SK-N-SH treated with all-trans-retinoic acid at 6 μM for 48 hours (cell line): ENCODE data around the gene GGNBP2.

ENCODE experiments used
- ATAC-seq: fragments of 200-7000 bp; cut with Tn5 transposase; 3 replicates; pipeline ENCODE4 v1.9.1; 2020; ENCODE audit warnings: mild to moderate bottlenecking, moderate library complexity
- BACH2 ChIP-seq: fragments of 250-450 bp; sonication (Bioruptor Pico); IDR thresholded peaks from 2 replicates; pipeline ENCODE4 v1.9.0; 2021; ENCODE audit warnings: mild to moderate bottlenecking, borderline replicate concordance
- CSDC2 ChIP-seq: fragments of 250-450 bp; sonication (Bioruptor Pico); IDR thresholded peaks from 2 replicates; pipeline ENCODE4 v1.5.0; 2020; ENCODE audit warnings: mild to moderate bottlenecking, moderate library complexity
- CSRNP3 ChIP-seq: fragments of 250-450 bp; sonication (Bioruptor Pico); IDR thresholded peaks from 2 replicates; pipeline ENCODE4 v1.5.1; 2021; ENCODE audit warnings: mild to moderate bottlenecking, moderate library complexity
- ESRRG ChIP-seq: fragments of 250-450 bp; sonication (Bioruptor Pico); IDR thresholded peaks from 2 replicates; pipeline ENCODE4 v1.6.1; 2021; ENCODE audit warnings: mild to moderate bottlenecking
- GLIS3 ChIP-seq: fragments of 250-450 bp; sonication (Bioruptor Pico); IDR thresholded peaks from 2 replicates; pipeline ENCODE4 v1.5.0; 2020; ENCODE audit warnings: mild to moderate bottlenecking, moderate library complexity
- ISL1 ChIP-seq: fragments of 250-450 bp; sonication (Bioruptor Pico); IDR thresholded peaks from 2 replicates; pipeline ENCODE4 v2.1.2; 2022; ENCODE audit warnings: mild to moderate bottlenecking, moderate library complexity
- OSR1 ChIP-seq: fragments of 250-450 bp; sonication (Bioruptor Pico); IDR thresholded peaks from 2 replicates; pipeline ENCODE4 v1.8.0; 2022; ENCODE audit warnings: moderate library complexity, mild to moderate bottlenecking, inconsistent platforms
- RARB ChIP-seq: fragments of 250-450 bp; sonication (Bioruptor Pico); IDR thresholded peaks from 2 replicates; pipeline ENCODE4 v1.8.0; 2021; ENCODE audit warnings: mild to moderate bottlenecking, moderate library complexity
- SNAI2 ChIP-seq: fragments of 250-450 bp; sonication (Bioruptor Pico); IDR thresholded peaks from 2 replicates; pipeline ENCODE4 v1.5.0; 2020; ENCODE audit warnings: mild to moderate bottlenecking, moderate library complexity
- TCF4 ChIP-seq: fragments of 250-450 bp; sonication (Bioruptor Pico); IDR thresholded peaks from 2 replicates; pipeline ENCODE4 v1.8.0; 2021; ENCODE audit warnings: mild to moderate bottlenecking, moderate library complexity, borderline replicate concordance
- TOX ChIP-seq: fragments of 250-450 bp; sonication (Bioruptor Pico); IDR thresholded peaks from 2 replicates; pipeline ENCODE4 v1.8.0; 2021; ENCODE audit warnings: mild to moderate bottlenecking, moderate library complexity, borderline replicate concordance
- TSHZ2 ChIP-seq: fragments of 250-450 bp; sonication (Bioruptor Pico); IDR thresholded peaks from 2 replicates; pipeline ENCODE4 v1.5.0; 2020; ENCODE audit warnings: mild to moderate bottlenecking, moderate library complexity
- ZC3H10 ChIP-seq: fragments of 250-450 bp; sonication (Bioruptor Pico); IDR thresholded peaks from 2 replicates; pipeline ENCODE4 v1.5.1; 2021; ENCODE audit warnings: mild to moderate bottlenecking, moderate library complexity
- ZFP3 ChIP-seq: fragments of 250-450 bp; sonication (Bioruptor Pico); IDR thresholded peaks from 2 replicates; pipeline ENCODE4 v1.5.0; 2020; ENCODE audit warnings: mild to moderate bottlenecking, moderate library complexity
- ZFP30 ChIP-seq: fragments of 450-650 bp; formaldehyde crosslinking; IDR thresholded peaks from 2 replicates; pipeline ENCODE4 v1.5.0; 2022; ENCODE audit warnings: mild to moderate bottlenecking, moderate library complexity
- ZNF565 ChIP-seq: fragments of 450-650 bp; formaldehyde crosslinking; conservative IDR thresholded peaks from 2 replicates; pipeline ENCODE4 v1.5.0; 2020; ENCODE audit warnings: low read depth, mild to moderate bottlenecking, moderate library complexity
- ZNF8 ChIP-seq: fragments of 450-650 bp; formaldehyde crosslinking; IDR thresholded peaks from 2 replicates; pipeline ENCODE4 v1.5.0; 2020; ENCODE audit warnings: mild to moderate bottlenecking, moderate library complexity
- TF ChIP-seq, protein P1 (sequence below): fragments of 250-450 bp; sonication (Bioruptor Pico); IDR thresholded peaks from 2 replicates; pipeline ENCODE4 v1.8.0; 2021; ENCODE audit warnings: low read depth, mild to moderate bottlenecking, moderate library complexity, borderline replicate concordance
- TF ChIP-seq, protein P2 (sequence below): fragments of 250-450 bp; sonication (Bioruptor Pico); IDR thresholded peaks from 2 replicates; pipeline ENCODE4 v1.8.0; 2020; ENCODE audit warnings: mild to moderate bottlenecking, moderate library complexity, borderline replicate concordance
- TF ChIP-seq, protein P3 (sequence below): fragments of 250-450 bp; sonication (Bioruptor Pico); IDR thresholded peaks from 2 replicates; pipeline ENCODE4 v1.5.1; 2020; ENCODE audit warnings: low read depth, mild to moderate bottlenecking, moderate library complexity

Gene GGNBP2

GRCh38 chr17:36614933-36615332 is 70.2 kb downstream of the GGNBP2 start:
- ATAC-seq, result no peak
- no peak for TF ChIP-seq ZC3H10 (CRISPR knock-in tag)
- TF ChIP-seq ESRRG (CRISPR knock-in tag), result no peak
- TF ChIP-seq ZNF565, result no peak
- TF ChIP-seq, protein P1, sequence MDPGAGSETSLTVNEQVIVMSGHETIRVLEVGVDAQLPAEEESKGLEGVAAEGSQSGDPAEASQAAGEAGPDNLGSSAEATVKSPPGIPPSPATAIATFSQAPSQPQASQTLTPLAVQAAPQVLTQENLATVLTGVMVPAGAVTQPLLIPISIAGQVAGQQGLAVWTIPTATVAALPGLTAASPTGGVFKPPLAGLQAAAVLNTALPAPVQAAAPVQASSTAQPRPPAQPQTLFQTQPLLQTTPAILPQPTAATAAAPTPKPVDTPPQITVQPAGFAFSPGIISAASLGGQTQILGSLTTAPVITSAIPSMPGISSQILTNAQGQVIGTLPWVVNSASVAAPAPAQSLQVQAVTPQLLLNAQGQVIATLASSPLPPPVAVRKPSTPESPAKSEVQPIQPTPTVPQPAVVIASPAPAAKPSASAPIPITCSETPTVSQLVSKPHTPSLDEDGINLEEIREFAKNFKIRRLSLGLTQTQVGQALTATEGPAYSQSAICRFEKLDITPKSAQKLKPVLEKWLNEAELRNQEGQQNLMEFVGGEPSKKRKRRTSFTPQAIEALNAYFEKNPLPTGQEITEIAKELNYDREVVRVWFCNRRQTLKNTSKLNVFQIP (CRISPR knock-in tag), result no peak
- TF ChIP-seq, protein P2, sequence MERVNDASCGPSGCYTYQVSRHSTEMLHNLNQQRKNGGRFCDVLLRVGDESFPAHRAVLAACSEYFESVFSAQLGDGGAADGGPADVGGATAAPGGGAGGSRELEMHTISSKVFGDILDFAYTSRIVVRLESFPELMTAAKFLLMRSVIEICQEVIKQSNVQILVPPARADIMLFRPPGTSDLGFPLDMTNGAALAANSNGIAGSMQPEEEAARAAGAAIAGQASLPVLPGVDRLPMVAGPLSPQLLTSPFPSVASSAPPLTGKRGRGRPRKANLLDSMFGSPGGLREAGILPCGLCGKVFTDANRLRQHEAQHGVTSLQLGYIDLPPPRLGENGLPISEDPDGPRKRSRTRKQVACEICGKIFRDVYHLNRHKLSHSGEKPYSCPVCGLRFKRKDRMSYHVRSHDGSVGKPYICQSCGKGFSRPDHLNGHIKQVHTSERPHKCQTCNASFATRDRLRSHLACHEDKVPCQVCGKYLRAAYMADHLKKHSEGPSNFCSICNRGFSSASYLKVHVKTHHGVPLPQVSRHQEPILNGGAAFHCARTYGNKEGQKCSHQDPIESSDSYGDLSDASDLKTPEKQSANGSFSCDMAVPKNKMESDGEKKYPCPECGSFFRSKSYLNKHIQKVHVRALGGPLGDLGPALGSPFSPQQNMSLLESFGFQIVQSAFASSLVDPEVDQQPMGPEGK, result no peak
- TF ChIP-seq ZFP30 (CRISPR knock-in tag), result no peak
- TF ChIP-seq ZNF8 (CRISPR knock-in tag), result no peak
- TF ChIP-seq SNAI2, result no peak
- no peak for TF ChIP-seq TOX (CRISPR knock-in tag)
- TF ChIP-seq TSHZ2 (CRISPR knock-in tag), result no peak

DNA sequence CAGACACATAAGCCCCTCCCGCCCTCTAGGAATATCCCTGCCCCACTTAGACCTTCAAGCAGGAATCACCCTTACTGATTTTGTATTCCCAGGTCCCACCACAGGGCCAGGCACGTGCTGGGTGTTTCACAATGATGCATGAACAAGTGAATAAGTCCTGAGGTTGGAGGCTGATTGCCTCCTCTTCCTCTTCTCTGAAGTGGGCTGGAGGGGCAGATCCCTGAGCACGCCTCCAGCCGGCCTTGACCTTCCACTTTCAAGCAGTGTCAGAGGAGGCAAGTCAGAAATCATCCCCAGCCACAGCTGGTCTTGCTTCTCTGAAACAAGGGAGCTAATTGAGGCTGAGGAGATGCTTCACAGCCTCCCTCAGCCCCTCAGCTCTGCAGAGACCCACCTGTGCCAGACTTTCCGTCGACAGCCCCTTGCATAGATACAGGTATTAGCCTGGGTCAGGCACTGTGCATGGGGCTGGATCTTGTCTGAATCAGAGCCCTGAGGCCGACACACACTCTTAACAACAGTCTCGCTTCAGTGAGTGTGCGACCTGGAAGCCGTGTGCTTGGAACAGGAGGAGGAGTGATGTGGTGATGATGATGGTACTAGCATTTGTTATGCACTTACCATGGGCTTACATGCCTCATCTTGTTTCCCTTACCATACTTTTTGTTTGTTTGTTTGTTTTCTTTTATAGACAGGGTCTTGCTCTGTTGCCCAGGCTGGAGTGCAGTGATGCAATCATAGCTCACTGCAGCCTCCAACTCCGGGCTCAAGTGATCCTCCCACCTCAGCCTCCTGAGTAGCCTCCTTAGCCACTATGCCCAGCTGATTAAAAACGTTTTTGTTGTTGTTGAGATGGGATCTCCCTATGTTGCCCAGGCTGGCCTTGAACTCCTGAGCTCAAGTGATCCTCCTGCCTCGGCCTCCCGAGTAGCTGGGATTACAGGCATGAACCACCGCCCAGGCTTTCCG is 71.6 kb downstream of the GGNBP2 start:
- ATAC-seq, result no peak
- no peak for TF ChIP-seq ZC3H10 (CRISPR knock-in tag)
- TF ChIP-seq CSDC2, result no peak
- TF ChIP-seq, protein P3, sequence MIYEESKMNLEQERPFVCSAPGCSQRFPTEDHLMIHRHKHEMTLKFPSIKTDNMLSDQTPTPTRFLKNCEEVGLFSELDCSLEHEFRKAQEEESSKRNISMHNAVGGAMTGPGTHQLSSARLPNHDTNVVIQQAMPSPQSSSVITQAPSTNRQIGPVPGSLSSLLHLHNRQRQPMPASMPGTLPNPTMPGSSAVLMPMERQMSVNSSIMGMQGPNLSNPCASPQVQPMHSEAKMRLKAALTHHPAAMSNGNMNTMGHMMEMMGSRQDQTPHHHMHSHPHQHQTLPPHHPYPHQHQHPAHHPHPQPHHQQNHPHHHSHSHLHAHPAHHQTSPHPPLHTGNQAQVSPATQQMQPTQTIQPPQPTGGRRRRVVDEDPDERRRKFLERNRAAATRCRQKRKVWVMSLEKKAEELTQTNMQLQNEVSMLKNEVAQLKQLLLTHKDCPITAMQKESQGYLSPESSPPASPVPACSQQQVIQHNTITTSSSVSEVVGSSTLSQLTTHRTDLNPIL, result no peak
- TF ChIP-seq OSR1 (CRISPR knock-in tag), result no peak
- TF ChIP-seq, protein P1 (CRISPR knock-in tag), result no peak
- no peak for TF ChIP-seq RARB
- no peak for TF ChIP-seq TSHZ2 (CRISPR knock-in tag)
- no peak for TF ChIP-seq BACH2 (CRISPR knock-in tag)
- no peak for TF ChIP-seq ISL1 (CRISPR knock-in tag)
- no peak for TF ChIP-seq ZFP3 (CRISPR knock-in tag)
- TF ChIP-seq ZFP30 (CRISPR knock-in tag), result no peak
- TF ChIP-seq ESRRG (CRISPR knock-in tag), result no peak
- no peak for TF ChIP-seq TCF4 (CRISPR knock-in tag)
- TF ChIP-seq CSRNP3, result no peak
- TF ChIP-seq ZNF565, result no peak
- no peak for TF ChIP-seq GLIS3 (CRISPR knock-in tag)
